MM.1S (cell line): Measurements from ENCODE around the gene MAPK4.
A peak's percentile ranks its signal among the peaks of the same experiment; 100 is the strongest.
"Not testable (repeated sequence)": the region's sequence is repeated elsewhere in the genome, so short reads cannot be mapped to it uniquely, and the experiment has no call there.

Experiments
- DNase-seq: peaks from one replicate; pipeline ENCODE4 v3.0.0-alpha.2; 2015
- H2AFZ ChIP-seq: fragments of 300-600 bp; sonication (generic); 2 replicates; pipeline ENCODE4 v1.6.0; 2016; ENCODE audit warnings: antibody characterized with exemption, low read length
- H3F3A ChIP-seq: fragments of 300-600 bp; sonication (generic); 2 replicates; pipeline ENCODE4 v1.6.1; 2016; ENCODE audit warnings: mild to moderate bottlenecking, antibody characterized with exemption, low read length, moderate library complexity, mixed read lengths; ENCODE audit not compliant: insufficient read depth
- H3K27ac ChIP-seq: fragments of 300-600 bp; sonication (generic); 2 replicates; pipeline ENCODE4 v1.5.1; 2016; ENCODE audit warnings: mild to moderate bottlenecking, low read length
- H3K27me3 ChIP-seq: fragments of 300-600 bp; sonication (generic); replicated peaks from 2 replicates; pipeline ENCODE4 v1.6.0; 2016; ENCODE audit warnings: low read length; ENCODE audit not compliant: insufficient read depth
- H3K36me3 ChIP-seq: fragments of 300-600 bp; sonication (generic); replicated peaks from 2 replicates; pipeline ENCODE4 v1.6.1; 2016; ENCODE audit warnings: mild to moderate bottlenecking, low read length, mixed read lengths; ENCODE audit not compliant: insufficient read depth
- H3K4me1 ChIP-seq: fragments of 300-600 bp; sonication (generic); 2 replicates; pipeline ENCODE4 v1.6.1; 2016; ENCODE audit warnings: low read length, mixed read lengths
- H3K4me2 ChIP-seq: fragments of 300-600 bp; sonication (generic); 2 replicates; pipeline ENCODE4 v1.6.0; 2016; ENCODE audit warnings: low read depth, low read length
- H3K4me3 ChIP-seq: fragments of 300-600 bp; sonication (generic); 2 replicates; pipeline ENCODE4 v1.5.1; 2016; ENCODE audit warnings: low read length, mixed read lengths
- H3K79me2 ChIP-seq: fragments of 300-600 bp; sonication (generic); 2 replicates; pipeline ENCODE4 v1.6.1; 2016; ENCODE audit warnings: mixed run types, low read length, mixed read lengths
- H3K9ac ChIP-seq: fragments of 300-600 bp; sonication (generic); 2 replicates; pipeline ENCODE4 v1.6.1; 2016; ENCODE audit warnings: low read length, mixed read lengths
- H3K9me2 ChIP-seq: fragments of 300-600 bp; sonication (generic); replicated peaks from 2 replicates; pipeline ENCODE4 v1.6.1; 2016; ENCODE audit warnings: mild to moderate bottlenecking, low read length, mixed read lengths; ENCODE audit not compliant: insufficient read depth
- H3K9me3 ChIP-seq: fragments of 300-600 bp; sonication (generic); replicated peaks from 2 replicates; pipeline ENCODE4 v1.6.1; 2016; ENCODE audit warnings: mild to moderate bottlenecking, low read length, mixed read lengths; ENCODE audit not compliant: insufficient read depth
- H4K20me1 ChIP-seq: fragments of 300-600 bp; sonication (generic); 2 replicates; pipeline ENCODE4 v1.6.1; 2016; ENCODE audit warnings: mild to moderate bottlenecking, low read length, moderate library complexity, mixed read lengths; ENCODE audit not compliant: insufficient read depth
- CTCF ChIP-seq: fragments of 300-600 bp; sonication (generic); IDR thresholded peaks from 2 replicates; pipeline ENCODE4 v1.5.1; 2016; ENCODE audit warnings: antibody characterized with exemption, low read length, mixed read lengths
- EZH2 ChIP-seq: fragments of 300-600 bp; sonication (generic); optimal IDR thresholded peaks from 2 replicates; pipeline ENCODE3; 2017; ENCODE audit warnings: low read depth, mild to moderate bottlenecking, antibody characterized with exemption, low read length, mixed read lengths
- EZH2phosphoT487 ChIP-seq: fragments of 300-600 bp; sonication (generic); IDR thresholded peaks from 2 replicates; pipeline ENCODE4 v1.6.1; 2018; ENCODE audit warnings: antibody characterized with exemption, low read length

Gene MAPK4

GRCh38 chr18:50606609-50607008 is 46.7 kb downstream of the MAPK4 start:
- Histone ChIP-seq H2AFZ (no peak overlapping the region), H3K4me3 (no peak overlapping the region), H3K4me2 (no peak overlapping the region), H3K9ac (no peak overlapping the region), H3K9me3 (no peaks in the 10 kb centered on the region), H3K27me3 (no peaks in the 10 kb centered on the region), H3F3A (no peaks in the 10 kb centered on the region), H3K4me1 (no peaks in the 10 kb centered on the region), H3K79me2 (no peaks in the 10 kb centered on the region), H3K27ac (no peak overlapping the region), H3K9me2 (no peaks in the 10 kb centered on the region), H4K20me1 (no peaks in the 10 kb centered on the region), H3K36me3 (no peaks in the 10 kb centered on the region)
- no peak for TF ChIP-seq EZH2phosphoT487
- TF ChIP-seq CTCF, result no peak
- TF ChIP-seq EZH2, result no peak
- no peak for DNase-seq

DNA sequence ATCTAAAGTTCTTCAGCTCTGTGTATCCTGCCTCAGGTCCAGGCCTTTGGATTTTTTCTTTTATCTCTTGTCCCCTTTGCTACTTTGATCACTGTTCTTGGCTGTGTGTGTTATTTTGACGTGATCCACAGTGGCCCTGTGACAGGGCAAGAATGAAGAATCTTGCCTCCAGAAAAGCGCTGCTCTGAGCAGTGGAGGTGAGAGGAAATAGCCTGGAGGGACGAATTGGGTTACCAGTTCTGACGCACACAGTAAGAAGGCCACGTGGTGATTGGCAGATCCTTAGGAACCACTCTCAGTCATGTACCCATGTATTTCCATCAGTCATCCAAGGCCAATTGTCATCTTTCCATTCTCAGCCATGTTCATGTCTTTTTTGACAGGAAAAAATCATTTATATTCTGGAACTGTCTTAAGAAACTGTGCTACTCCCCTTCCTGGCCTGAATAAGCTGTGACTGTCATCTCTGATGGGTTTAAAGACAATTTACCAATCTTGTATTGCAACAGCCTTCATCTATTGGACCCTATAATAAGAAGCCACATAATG is 47.6 kb downstream of the MAPK4 start:
- H3K4me1 ChIP-seq, result no peaks in the 10 kb centered on the region
- no peak overlapping the region for H3K27ac ChIP-seq
- no peak for DNase-seq
- no peaks in the 10 kb centered on the region for H3K79me2 ChIP-seq
- no peak overlapping the region for H3K9ac ChIP-seq
- H3K27me3 ChIP-seq, result no peaks in the 10 kb centered on the region
- H3K9me2 ChIP-seq, result no peaks in the 10 kb centered on the region
- no peak overlapping the region for H2AFZ ChIP-seq
- H3K36me3 ChIP-seq, result no peaks in the 10 kb centered on the region
- no peaks in the 10 kb centered on the region for H4K20me1 ChIP-seq
- no peak overlapping the region for H3K4me3 ChIP-seq
- H3F3A ChIP-seq, result no peaks in the 10 kb centered on the region
- no peak overlapping the region for H3K4me2 ChIP-seq
- no peaks in the 10 kb centered on the region for H3K9me3 ChIP-seq
- TF ChIP-seq EZH2phosphoT487, result no peak
- TF ChIP-seq EZH2, result no peak
- no peak for TF ChIP-seq CTCF

- H3F3A ChIP-seq, H3K4me2 ChIP-seq, H3K4me3 ChIP-seq, H3K4me1 ChIP-seq, H3K9ac ChIP-seq, H3K9me3 ChIP-seq, H3K9me2 ChIP-seq, DNase-seq, H4K20me1 ChIP-seq, H3K36me3 ChIP-seq, H3K27ac ChIP-seq, H3K79me2 ChIP-seq, H2AFZ ChIP-seq, H3K27me3 ChIP-seq: not testable (repeated sequence)
Observed at GRCh38 chr18:50609171-50609570, 49.3 kb downstream of the MAPK4 start.

DNA sequence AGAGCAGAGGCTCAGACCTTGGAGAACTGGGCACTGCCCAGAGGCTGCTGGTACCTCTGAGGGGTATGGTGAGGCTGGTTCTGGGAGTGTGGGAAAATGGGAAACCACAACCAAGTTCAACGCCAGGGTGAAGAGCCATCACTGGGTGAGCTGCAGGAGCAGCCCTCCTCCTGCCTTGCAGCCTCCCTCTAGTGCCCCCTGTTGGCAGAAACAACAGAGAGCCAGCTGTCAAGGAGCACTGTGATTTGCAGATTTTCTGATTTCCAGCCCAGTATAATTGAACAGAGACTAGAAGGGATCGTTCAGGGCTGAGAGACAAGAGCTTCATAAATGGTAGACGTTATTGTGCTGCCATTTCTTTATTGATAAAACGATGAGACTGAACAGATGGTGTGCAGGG is 50.5 kb downstream of the MAPK4 start:
- no peaks in the 10 kb centered on the region for H3K36me3 ChIP-seq
- DNase-seq, result no peak
- H3K4me2 ChIP-seq, result no peak overlapping the region
- H4K20me1 ChIP-seq, result no peaks in the 10 kb centered on the region
- no peaks in the 10 kb centered on the region for H3K4me1 ChIP-seq
- H3K79me2 ChIP-seq, result no peaks in the 10 kb centered on the region
- H3K9ac ChIP-seq, result no peak overlapping the region
- H3K9me3 ChIP-seq, result no peaks in the 10 kb centered on the region
- H3K4me3 ChIP-seq, result no peak overlapping the region
- no peak overlapping the region for H3K27ac ChIP-seq
- H3F3A ChIP-seq, result no peaks in the 10 kb centered on the region
- no peaks in the 10 kb centered on the region for H3K9me2 ChIP-seq
- no peak for TF ChIP-seq EZH2
- peak; percentile 30 for TF ChIP-seq CTCF
- no peak for TF ChIP-seq EZH2phosphoT487
- H2AFZ ChIP-seq, result no peak overlapping the region
- no peaks in the 10 kb centered on the region for H3K27me3 ChIP-seq
